ENCODE results near the gene GUCY2C. TPM values are rescaled to one million over a fixed set of nuclear protein-coding genes. Genes with fewer than 3 reads are reported as not detected.

GUCY2C gene
- total RNA-seq, 1 experiment from 2014 or later: 0.48 TPM

DNA sequence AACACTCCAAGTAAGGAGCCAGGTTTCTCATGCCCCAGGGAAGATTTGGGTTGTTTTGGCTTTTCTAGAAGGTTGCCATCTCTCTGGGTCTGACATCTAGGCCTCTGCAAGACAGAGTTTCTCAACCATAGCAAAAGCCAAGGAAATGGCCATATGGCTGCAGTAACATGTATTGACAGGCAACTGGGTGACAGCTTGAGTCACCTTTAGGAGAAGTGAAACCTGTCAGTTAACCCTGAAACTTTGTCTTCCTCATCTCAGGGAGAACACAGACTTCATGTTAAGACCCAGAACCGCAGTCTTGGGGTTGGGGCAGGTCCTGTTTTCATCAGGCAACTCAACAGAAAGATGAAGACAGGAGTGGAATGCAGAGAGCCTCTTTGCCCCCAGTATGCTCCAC, 82.7 kb downstream of the GUCY2C start:
- Histone ChIP-seq H2AFZ (ENCODE audit: low read length) (0 out of 2 replicates have a peak overlapping the region, but pooled peaks have one; percentile 24), H3K36me3 (ENCODE audit: insufficient read depth, low read length) (no peaks in the 10 kb centered on the region), H3K27ac (ENCODE audit: low read length) (peak overlapping the region; percentile 97), H3K9me3 (ENCODE audit: low read length) (no peaks in the 10 kb centered on the region), H4K20me1 (ENCODE audit: insufficient read depth, low read depth, low read length) (no peaks in the 10 kb centered on the region), H3K4me1 (ENCODE audit: low read length) (peaks cover 39% of the 10 kb centered on the region), H3K79me2 (ENCODE audit: low read length) (no peaks in the 10 kb centered on the region), H3K9ac (ENCODE audit: low read length) (peak overlapping the region; percentile 65), H3K4me2 (ENCODE audit: low read depth, low read length, poor library complexity, severe bottlenecking) (peak overlapping the region; percentile 84), H3K27me3 (ENCODE audit: low read length) (no peaks in the 10 kb centered on the region), H3K9me2 (replicated peaks; ENCODE audit: insufficient read depth, low read length) (no peaks in the 10 kb centered on the region), H3K4me3 (ENCODE audit: low read length) (peak overlapping the region; percentile 60)
- DNase-seq: peak; percentile 94

DNA sequence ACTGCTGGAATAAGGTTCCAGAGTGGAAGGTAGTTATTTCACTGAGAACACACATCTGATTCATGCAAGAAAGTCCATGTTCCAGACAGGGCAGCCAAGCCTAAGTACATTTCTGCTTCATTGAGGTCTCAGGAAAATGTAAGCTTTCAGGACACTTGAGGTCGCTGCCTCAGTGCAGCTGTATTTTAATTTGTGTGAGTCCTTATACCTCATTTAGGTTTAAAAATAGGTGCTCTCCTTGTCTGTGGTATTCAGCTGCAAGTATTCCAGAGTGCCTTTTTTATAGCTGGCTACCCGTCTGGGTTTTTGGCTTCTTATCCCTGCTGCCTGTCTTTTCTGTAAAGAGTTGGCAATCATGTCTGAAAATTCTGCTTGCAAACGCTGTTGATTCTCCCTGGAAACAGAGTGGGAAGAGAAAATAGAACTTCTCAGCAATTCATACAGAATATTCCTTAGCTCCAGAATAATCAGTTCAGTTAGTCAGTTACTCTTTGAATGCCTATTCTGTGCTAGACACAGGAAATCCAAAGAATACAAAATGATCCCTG, 83.4 kb downstream of the GUCY2C start:
- Histone ChIP-seq H3K4me1 (ENCODE audit: low read length) (peaks cover 37% of the 10 kb centered on the region), H3K4me3 (ENCODE audit: low read length) (peak overlapping the region; percentile 22), H3K36me3 (ENCODE audit: insufficient read depth, low read length) (no peaks in the 10 kb centered on the region), H3K9me2 (replicated peaks; ENCODE audit: insufficient read depth, low read length) (no peaks in the 10 kb centered on the region), H4K20me1 (ENCODE audit: insufficient read depth, low read depth, low read length) (no peaks in the 10 kb centered on the region), H2AFZ (ENCODE audit: low read length) (peak overlapping the region; percentile 24; the same call in 1 of the 2 replicates), H3K4me2 (ENCODE audit: low read depth, low read length, poor library complexity, severe bottlenecking) (peak overlapping the region; percentile 84), H3K9ac (ENCODE audit: low read length) (peak overlapping the region; percentile 49), H3K79me2 (ENCODE audit: low read length) (no peaks in the 10 kb centered on the region), H3K27me3 (ENCODE audit: low read length) (no peaks in the 10 kb centered on the region), H3K9me3 (ENCODE audit: low read length) (peaks cover 2% of the 10 kb centered on the region), H3K27ac (ENCODE audit: low read length) (peak overlapping the region; percentile 97)
- no peak for DNase-seq

GRCh38 chr12:14612250-14612649, 84.1 kb downstream of the GUCY2C start:
- no peaks in the 10 kb centered on the region for H3K79me2 ChIP-seq (ENCODE audit: low read length)
- no peak overlapping the region for H3K4me2 ChIP-seq (ENCODE audit: low read depth, low read length, poor library complexity, severe bottlenecking)
- H3K9me2 ChIP-seq (replicated peaks; ENCODE audit: insufficient read depth, low read length): no peaks in the 10 kb centered on the region
- no peak for DNase-seq
- H4K20me1 ChIP-seq (ENCODE audit: insufficient read depth, low read depth, low read length): no peaks in the 10 kb centered on the region
- H3K27ac ChIP-seq (ENCODE audit: low read length): no peak overlapping the region
- H2AFZ ChIP-seq (ENCODE audit: low read length): no peak overlapping the region
- no peak overlapping the region for H3K4me3 ChIP-seq (ENCODE audit: low read length)
- no peak overlapping the region for H3K9ac ChIP-seq (ENCODE audit: low read length)
- H3K9me3 ChIP-seq (ENCODE audit: low read length): peaks cover 6% of the 10 kb centered on the region
- H3K27me3 ChIP-seq (ENCODE audit: low read length): no peaks in the 10 kb centered on the region
- peaks cover 37% of the 10 kb centered on the region for H3K4me1 ChIP-seq (ENCODE audit: low read length)
- H3K36me3 ChIP-seq (ENCODE audit: insufficient read depth, low read length): no peaks in the 10 kb centered on the region

DNA sequence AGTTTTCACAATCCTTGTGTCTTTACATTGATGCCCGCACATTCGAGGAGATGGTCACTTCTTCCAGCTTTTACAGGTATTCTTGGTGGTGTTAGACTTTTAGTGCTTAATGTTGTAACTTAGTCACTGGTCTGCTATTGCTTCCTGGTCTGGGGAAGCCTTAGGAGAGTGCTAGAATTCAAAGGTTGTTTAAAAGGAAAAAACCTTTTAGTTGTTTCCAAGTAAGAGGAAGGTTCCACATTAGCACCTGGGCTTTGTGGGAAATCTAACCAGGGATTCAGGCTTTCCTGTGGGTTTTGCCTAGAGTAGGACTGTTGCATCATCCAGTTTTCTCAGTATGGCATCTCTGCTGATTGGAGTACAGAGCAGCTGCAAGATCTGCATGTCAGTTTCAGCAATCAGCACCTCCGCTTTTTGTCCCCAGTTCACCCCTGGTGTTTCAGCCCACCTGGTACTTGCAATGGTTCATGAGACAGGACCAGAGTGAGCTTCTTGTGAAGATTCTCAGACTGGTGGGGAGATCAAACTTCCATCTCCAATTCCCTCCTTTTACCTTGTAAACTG, 84.7 kb downstream of the GUCY2C start:
- no peak for DNase-seq
- H3K4me3 ChIP-seq (ENCODE audit: low read length): no peak overlapping the region
- no peak overlapping the region for H3K9ac ChIP-seq (ENCODE audit: low read length)
- H3K9me2 ChIP-seq (replicated peaks; ENCODE audit: insufficient read depth, low read length): no peaks in the 10 kb centered on the region
- H2AFZ ChIP-seq (ENCODE audit: low read length): no peak overlapping the region
- no peaks in the 10 kb centered on the region for H3K36me3 ChIP-seq (ENCODE audit: insufficient read depth, low read length)
- peaks cover 37% of the 10 kb centered on the region for H3K4me1 ChIP-seq (ENCODE audit: low read length)
- H3K27ac ChIP-seq (ENCODE audit: low read length): no peak overlapping the region
- no peak overlapping the region for H3K4me2 ChIP-seq (ENCODE audit: low read depth, low read length, poor library complexity, severe bottlenecking)
- H3K79me2 ChIP-seq (ENCODE audit: low read length): no peaks in the 10 kb centered on the region
- no peaks in the 10 kb centered on the region for H4K20me1 ChIP-seq (ENCODE audit: insufficient read depth, low read depth, low read length)
- peaks cover 9% of the 10 kb centered on the region for H3K9me3 ChIP-seq (ENCODE audit: low read length)
- H3K27me3 ChIP-seq (ENCODE audit: low read length): no peaks in the 10 kb centered on the region

GRCh38 chr12:14607568-14607967, 88.8 kb downstream of the GUCY2C start:
- Histone ChIP-seq H4K20me1 (ENCODE audit: insufficient read depth, low read depth, low read length) (no peaks in the 10 kb centered on the region), H3K79me2 (ENCODE audit: low read length) (no peaks in the 10 kb centered on the region), H3K9me2 (replicated peaks; ENCODE audit: insufficient read depth, low read length) (no peaks in the 10 kb centered on the region), H3K36me3 (ENCODE audit: insufficient read depth, low read length) (no peaks in the 10 kb centered on the region), H3K4me3 (ENCODE audit: low read length) (no peak overlapping the region), H3K27me3 (ENCODE audit: low read length) (no peaks in the 10 kb centered on the region), H2AFZ (ENCODE audit: low read length) (no peak overlapping the region), H3K27ac (ENCODE audit: low read length) (no peak overlapping the region), H3K4me1 (ENCODE audit: low read length) (peaks cover 10% of the 10 kb centered on the region), H3K9me3 (ENCODE audit: low read length) (peaks cover 23% of the 10 kb centered on the region), H3K9ac (ENCODE audit: low read length) (no peak overlapping the region), H3K4me2 (ENCODE audit: low read depth, low read length, poor library complexity, severe bottlenecking) (no peak overlapping the region)
- no peak for DNase-seq

DNA sequence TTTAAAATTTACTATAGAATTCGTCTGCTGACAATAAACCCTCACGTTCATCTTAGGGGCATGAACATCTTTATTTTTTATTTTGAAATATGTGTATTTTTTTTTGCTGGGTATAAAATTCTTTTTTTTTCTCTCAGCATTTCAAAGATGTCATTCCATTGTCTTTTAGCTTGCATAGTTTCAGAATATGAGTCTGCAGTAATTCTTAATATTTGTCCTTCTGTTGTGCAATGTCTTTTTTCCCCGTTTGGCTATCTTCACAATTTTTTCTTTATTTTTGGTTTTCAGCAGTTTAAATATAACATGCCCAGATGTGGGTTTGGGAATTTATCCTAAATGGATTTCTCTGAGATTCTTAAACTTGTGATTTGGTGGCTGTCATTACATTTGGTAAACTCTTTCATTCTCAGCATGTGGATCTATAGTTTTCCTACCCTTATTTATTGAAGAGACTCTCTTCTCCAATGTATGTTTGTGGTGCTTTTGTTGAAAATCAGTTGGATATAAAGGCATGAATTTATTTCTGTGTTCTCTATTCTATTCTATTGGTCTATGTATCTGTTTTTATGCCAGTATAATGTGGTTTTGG, 90.9 kb downstream of the GUCY2C start:
- H3K27ac ChIP-seq (ENCODE audit: low read length): no peak overlapping the region
- DNase-seq: peak; percentile 54
- no peak overlapping the region for H2AFZ ChIP-seq (ENCODE audit: low read length)
- no peaks in the 10 kb centered on the region for H3K27me3 ChIP-seq (ENCODE audit: low read length)
- no peak overlapping the region for H3K9ac ChIP-seq (ENCODE audit: low read length)
- no peaks in the 10 kb centered on the region for H3K9me2 ChIP-seq (replicated peaks; ENCODE audit: insufficient read depth, low read length)
- H3K36me3 ChIP-seq (ENCODE audit: insufficient read depth, low read length): no peaks in the 10 kb centered on the region
- H4K20me1 ChIP-seq (ENCODE audit: insufficient read depth, low read depth, low read length): no peaks in the 10 kb centered on the region
- peaks cover 15% of the 10 kb centered on the region for H3K4me1 ChIP-seq (ENCODE audit: low read length)
- H3K9me3 ChIP-seq (ENCODE audit: low read length): peaks cover 23% of the 10 kb centered on the region
- H3K4me3 ChIP-seq (ENCODE audit: low read length): no peak overlapping the region
- H3K79me2 ChIP-seq (ENCODE audit: low read length): no peaks in the 10 kb centered on the region
- H3K4me2 ChIP-seq (ENCODE audit: low read depth, low read length, poor library complexity, severe bottlenecking): no peak overlapping the region

DNA sequence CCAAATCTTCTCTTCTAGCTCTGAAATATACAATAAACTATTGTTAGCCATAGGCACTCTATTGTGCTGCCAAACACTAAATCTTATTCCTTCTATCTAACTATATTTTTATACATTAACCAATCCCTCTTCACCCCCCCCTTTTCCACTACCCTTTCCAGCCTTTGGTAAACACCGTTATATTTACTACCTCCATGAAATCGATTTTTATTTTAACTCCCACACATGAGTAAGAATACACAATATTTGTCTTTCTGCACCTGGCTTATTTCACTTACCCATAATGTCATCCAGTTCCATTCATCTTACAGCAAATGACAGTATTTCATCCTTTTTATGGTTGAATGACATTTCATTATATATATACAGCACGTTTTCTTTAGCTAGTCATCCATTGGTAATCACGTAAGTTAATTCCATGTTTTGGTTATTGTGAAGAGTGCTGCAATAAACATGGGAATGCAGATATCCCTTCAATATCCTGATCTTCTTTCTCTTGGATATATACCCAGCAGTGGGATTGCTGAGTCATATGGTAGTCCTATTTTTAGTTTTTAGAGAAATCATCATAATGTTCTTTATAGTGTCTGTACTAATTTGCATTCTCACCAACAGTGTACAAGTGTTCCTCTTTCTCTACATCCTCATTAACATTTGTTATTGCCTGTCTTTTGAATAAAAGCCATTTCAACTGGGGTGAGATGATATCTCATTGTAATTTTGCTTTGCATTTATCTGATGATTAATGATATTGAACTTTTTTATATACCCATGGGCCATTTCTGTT, 94.5 kb downstream of the GUCY2C start:
- Histone ChIP-seq H3K9me3 (ENCODE audit: low read length) (peaks cover 16% of the 10 kb centered on the region), H3K79me2 (ENCODE audit: low read length) (no peaks in the 10 kb centered on the region), H3K4me2 (ENCODE audit: low read depth, low read length, poor library complexity, severe bottlenecking) (peak overlapping the region; percentile 26), H3K9ac (ENCODE audit: low read length) (no peak overlapping the region), H3K9me2 (replicated peaks; ENCODE audit: insufficient read depth, low read length) (no peaks in the 10 kb centered on the region), H3K27ac (ENCODE audit: low read length) (no peak overlapping the region), H3K4me1 (ENCODE audit: low read length) (peaks cover 15% of the 10 kb centered on the region), H2AFZ (ENCODE audit: low read length) (no peak overlapping the region), H4K20me1 (ENCODE audit: insufficient read depth, low read depth, low read length) (no peaks in the 10 kb centered on the region), H3K27me3 (ENCODE audit: low read length) (no peaks in the 10 kb centered on the region), H3K4me3 (ENCODE audit: low read length) (no peak overlapping the region), H3K36me3 (ENCODE audit: insufficient read depth, low read length) (no peaks in the 10 kb centered on the region)
- peak; percentile 69 for DNase-seq

DNA sequence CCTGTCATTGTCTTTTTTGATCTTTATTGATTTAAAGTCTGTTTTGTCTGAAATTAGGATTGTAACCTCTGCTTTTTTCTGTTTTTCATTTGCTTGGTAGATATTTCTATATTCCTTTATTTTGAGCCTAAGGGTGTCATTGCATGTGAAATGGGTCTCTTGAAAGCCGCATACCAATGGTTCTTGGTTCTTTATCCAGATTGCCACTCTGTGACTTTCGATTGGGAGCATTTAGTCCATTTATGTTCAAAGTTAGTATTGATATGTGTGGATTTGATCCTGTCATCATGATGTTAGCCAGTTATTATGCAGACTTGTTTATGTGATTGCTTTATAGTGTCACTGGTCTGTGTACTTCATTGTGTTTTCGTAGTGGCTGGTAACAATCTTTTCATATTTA, 98.9 kb downstream of the GUCY2C start:
- DNase-seq: no peak
- H3K9me2 ChIP-seq (replicated peaks; ENCODE audit: insufficient read depth, low read length): no peaks in the 10 kb centered on the region
- H3K27ac ChIP-seq (ENCODE audit: low read length): no peak overlapping the region
- H4K20me1 ChIP-seq (ENCODE audit: insufficient read depth, low read depth, low read length): no peaks in the 10 kb centered on the region
- no peak overlapping the region for H2AFZ ChIP-seq (ENCODE audit: low read length)
- no peaks in the 10 kb centered on the region for H3K9me3 ChIP-seq (ENCODE audit: low read length)
- no peak overlapping the region for H3K4me2 ChIP-seq (ENCODE audit: low read depth, low read length, poor library complexity, severe bottlenecking)
- peaks cover 10% of the 10 kb centered on the region for H3K4me1 ChIP-seq (ENCODE audit: low read length)
- no peak overlapping the region for H3K4me3 ChIP-seq (ENCODE audit: low read length)
- H3K27me3 ChIP-seq (ENCODE audit: low read length): no peaks in the 10 kb centered on the region
- no peak overlapping the region for H3K9ac ChIP-seq (ENCODE audit: low read length)
- H3K79me2 ChIP-seq (ENCODE audit: low read length): no peaks in the 10 kb centered on the region
- H3K36me3 ChIP-seq (ENCODE audit: insufficient read depth, low read length): no peaks in the 10 kb centered on the region

Data from Karpas-422 (cell line).